ENCODE results near the gene EVX1.
A peak's percentile ranks its signal among the peaks of the same experiment; 100 is the strongest.

EVX1 gene

DNA sequence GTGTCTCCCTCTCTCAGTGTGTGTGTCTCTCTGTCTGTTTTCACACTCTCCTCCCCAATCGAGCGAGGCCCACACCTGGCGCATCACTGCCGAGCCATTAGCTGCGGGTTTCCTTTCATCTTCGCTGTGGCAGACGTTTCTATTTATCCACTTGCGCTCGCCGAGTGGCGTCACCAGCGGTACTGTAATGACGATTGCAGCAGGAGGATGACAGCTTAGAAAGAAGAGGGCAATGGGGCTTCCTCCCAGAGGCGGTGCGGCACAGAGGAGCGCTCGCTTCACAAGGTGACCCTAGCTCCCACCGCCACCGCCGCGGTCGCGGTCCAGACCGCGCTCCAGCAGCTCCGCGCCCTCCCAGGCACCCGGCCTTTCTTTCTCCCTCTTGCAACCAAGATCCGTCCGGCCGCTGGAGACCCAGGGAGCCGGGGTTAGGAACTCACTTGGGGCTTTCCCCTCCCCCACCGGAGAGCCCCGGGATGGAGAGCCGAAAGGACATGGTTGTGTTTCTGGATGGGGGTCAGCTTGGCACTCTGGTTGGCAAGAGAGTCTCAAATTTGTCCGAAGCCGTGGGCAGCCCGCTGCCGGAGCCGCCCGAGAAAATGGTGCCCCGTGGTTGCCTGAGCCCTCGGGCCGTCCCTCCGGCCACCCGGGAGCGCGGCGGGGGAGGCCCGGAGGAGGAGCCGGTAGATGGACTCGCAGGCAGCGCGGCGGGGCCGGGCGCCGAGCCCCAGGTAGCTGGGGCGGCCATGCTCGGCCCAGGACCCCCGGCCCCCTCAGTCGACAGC is at the start of gene EVX1:
EVX1 (plus strand) TSS at position 248 of the 785 bp plus-strand sequence; CDS start at position 477, 229 bp downstream.
- H3K4me1 Mint-ChIP-seq: peaks cover 15% of the 10 kb centered on the region
- peaks cover 89% of the 10 kb centered on the region for H3K27me3 Mint-ChIP-seq
- H3K27ac Mint-ChIP-seq: peak within 1 kb of the TSS; percentile 66
- H3K36me3 Mint-ChIP-seq (ENCODE audit: low read depth): no peaks in the 10 kb centered on the region
- ATAC-seq (no peak), DNase-seq (no peak)
- H3K4me3 Mint-ChIP-seq: peak within 1 kb of the TSS; percentile 67
- no peaks in the 10 kb centered on the region for H3K9me3 Mint-ChIP-seq

- Mint-ChIP-seq H3K9me3 (no peaks in the 10 kb centered on the region), H3K4me1 (peaks cover 16% of the 10 kb centered on the region), H3K27me3 (peaks cover 88% of the 10 kb centered on the region), H3K36me3 (ENCODE audit: low read depth) (no peaks in the 10 kb centered on the region), H3K4me3 (peak overlapping the region; percentile 17), H3K27ac (peak overlapping the region; percentile 35)
- DNase-seq (no peak), ATAC-seq (no peak)
These were observed 49.1 kb upstream of the EVX1 start for GRCh38 chr7:27193335-27194001.

- H3K27ac Mint-ChIP-seq: no peak overlapping the region
- H3K4me3 Mint-ChIP-seq: no peak overlapping the region
- no peaks in the 10 kb centered on the region for H3K36me3 Mint-ChIP-seq (ENCODE audit: low read depth)
- no peak for DNase-seq
- ATAC-seq: no peak
- H3K9me3 Mint-ChIP-seq: no peaks in the 10 kb centered on the region
- peaks cover 15% of the 10 kb centered on the region for H3K4me1 Mint-ChIP-seq
- peaks cover 90% of the 10 kb centered on the region for H3K27me3 Mint-ChIP-seq
These were observed 48.6 kb upstream of the EVX1 start for GRCh38 chr7:27194002-27194352.

DNA sequence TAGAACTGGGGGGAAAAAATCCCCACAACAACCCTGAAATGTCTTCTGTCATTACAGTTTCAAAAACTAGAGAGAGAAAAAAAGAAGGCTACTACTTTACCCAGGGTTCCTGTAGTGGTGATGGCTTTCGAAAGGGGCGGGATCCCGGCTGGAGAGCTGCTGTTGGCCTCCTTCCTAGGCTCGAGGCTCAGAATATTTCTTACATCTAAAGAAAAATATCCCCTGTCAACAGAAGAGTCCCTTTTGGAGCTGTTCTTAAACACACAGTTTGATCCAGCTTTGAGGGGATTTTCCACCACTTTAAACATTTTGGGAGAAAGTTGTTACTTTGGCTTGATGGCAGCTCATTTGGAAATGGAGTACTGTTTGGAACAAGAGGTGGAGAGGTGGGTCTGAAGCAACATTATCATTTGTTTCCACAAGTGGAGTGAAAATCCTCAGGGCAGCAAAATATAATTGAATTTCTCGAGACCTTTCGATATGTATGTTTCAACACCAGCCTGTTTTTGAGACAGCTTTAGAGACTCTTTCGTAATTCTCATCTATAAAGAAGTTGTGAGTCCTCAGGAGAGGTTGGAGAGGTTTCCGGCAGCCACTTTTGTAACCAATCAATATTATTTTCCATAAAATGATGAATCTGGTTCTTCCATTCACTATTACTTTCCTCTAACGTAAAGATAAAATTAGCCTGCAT is 47.8 kb upstream of the EVX1 start:
- Mint-ChIP-seq H3K4me1 (peaks cover 17% of the 10 kb centered on the region), H3K36me3 (ENCODE audit: low read depth) (no peaks in the 10 kb centered on the region), H3K27ac (no peak overlapping the region), H3K9me3 (no peaks in the 10 kb centered on the region), H3K27me3 (peaks cover 83% of the 10 kb centered on the region), H3K4me3 (no peak overlapping the region)
- DNase-seq (no peak), ATAC-seq (no peak)

DNA sequence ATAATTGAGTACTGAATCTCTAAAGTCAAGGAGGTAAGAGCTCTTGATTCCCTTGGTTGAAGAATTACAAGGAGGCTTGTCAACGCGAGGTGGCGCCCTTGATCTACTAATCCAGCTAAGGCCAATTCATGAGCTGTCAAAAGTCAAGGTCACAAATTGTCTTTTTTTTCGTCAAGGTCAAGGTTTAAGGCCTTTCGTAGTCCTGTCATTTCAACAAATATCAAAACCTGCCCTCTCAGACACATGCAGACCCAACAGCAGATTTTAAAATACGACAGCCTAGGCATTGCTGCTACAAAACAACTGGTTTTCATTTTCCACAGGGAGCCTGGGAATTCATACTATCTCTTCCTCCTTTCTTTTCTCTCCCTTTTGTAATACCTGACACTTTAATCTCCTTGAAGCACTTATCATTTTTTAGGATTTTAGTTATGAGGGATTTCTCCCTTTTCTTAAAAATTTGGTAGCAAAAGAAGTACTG is 46.3 kb upstream of the EVX1 start:
- DNase-seq: peak; percentile 82
- no peak overlapping the region for H3K4me3 Mint-ChIP-seq
- H3K27me3 Mint-ChIP-seq: peaks cover 81% of the 10 kb centered on the region
- H3K9me3 Mint-ChIP-seq: no peaks in the 10 kb centered on the region
- peaks cover 28% of the 10 kb centered on the region for H3K4me1 Mint-ChIP-seq
- H3K36me3 Mint-ChIP-seq (ENCODE audit: low read depth): no peaks in the 10 kb centered on the region
- no peak for ATAC-seq
- no peak overlapping the region for H3K27ac Mint-ChIP-seq

DNA sequence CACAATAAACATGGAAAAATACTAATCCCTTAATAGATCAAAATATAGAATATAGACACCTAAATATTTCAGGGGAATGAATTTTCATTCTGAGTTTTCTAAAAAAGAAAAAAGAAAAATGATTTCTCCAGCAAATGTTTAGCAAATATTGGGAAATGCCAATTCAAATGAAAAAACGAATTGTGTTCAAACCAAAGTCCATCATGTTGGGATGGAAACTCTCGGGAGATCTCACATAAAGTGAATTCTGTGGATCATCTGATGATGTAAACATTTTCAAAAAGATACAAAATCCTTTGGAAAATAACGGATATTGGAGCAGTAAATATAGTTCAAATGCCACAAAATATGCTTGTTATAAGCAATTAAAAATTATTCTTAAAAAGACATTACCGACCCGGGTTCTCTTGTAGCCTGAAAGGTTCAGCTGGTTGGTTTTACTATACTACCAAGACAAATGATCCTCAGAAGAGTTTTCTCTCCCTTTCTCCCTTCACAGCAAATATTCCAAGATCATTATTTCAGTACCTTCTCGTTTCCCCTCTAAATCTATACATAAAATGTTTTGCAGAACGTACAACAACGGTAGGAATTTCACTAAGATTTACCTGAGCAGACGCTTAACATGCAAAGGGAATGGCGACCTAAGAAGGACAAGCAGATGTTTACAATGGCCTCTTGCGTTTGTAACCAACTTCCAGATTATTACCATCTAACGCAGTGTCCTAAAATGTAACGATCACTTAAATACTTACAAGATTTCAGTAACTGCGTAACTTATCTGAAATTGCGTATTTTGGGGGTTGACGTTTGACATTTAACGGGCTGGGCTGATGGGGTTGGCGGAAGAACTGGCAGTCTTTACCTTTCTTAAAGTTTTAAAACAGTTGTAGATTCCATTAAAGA is 45.2 kb upstream of the EVX1 start:
- Mint-ChIP-seq H3K27me3 (peaks cover 81% of the 10 kb centered on the region), H3K4me3 (no peak overlapping the region)
- no peak for ATAC-seq

GRCh38 chr7:27198138-27198841 is 44.3 kb upstream of the EVX1 start:
- Mint-ChIP-seq H3K4me3 (no peak overlapping the region), H3K9me3 (no peaks in the 10 kb centered on the region), H3K27ac (peak overlapping the region; percentile 25), H3K27me3 (peaks cover 84% of the 10 kb centered on the region), H3K36me3 (ENCODE audit: low read depth) (no peaks in the 10 kb centered on the region), H3K4me1 (peaks cover 37% of the 10 kb centered on the region)
- ATAC-seq (no peak), DNase-seq (no peak)

More for the DNA sequence above, 45.2 kb upstream of the EVX1 start:
- no peak for DNase-seq
- Mint-ChIP-seq H3K9me3 (no peaks in the 10 kb centered on the region), H3K36me3 (ENCODE audit: low read depth) (no peaks in the 10 kb centered on the region), H3K4me1 (peaks cover 38% of the 10 kb centered on the region), H3K27ac (no peak overlapping the region)

DNA sequence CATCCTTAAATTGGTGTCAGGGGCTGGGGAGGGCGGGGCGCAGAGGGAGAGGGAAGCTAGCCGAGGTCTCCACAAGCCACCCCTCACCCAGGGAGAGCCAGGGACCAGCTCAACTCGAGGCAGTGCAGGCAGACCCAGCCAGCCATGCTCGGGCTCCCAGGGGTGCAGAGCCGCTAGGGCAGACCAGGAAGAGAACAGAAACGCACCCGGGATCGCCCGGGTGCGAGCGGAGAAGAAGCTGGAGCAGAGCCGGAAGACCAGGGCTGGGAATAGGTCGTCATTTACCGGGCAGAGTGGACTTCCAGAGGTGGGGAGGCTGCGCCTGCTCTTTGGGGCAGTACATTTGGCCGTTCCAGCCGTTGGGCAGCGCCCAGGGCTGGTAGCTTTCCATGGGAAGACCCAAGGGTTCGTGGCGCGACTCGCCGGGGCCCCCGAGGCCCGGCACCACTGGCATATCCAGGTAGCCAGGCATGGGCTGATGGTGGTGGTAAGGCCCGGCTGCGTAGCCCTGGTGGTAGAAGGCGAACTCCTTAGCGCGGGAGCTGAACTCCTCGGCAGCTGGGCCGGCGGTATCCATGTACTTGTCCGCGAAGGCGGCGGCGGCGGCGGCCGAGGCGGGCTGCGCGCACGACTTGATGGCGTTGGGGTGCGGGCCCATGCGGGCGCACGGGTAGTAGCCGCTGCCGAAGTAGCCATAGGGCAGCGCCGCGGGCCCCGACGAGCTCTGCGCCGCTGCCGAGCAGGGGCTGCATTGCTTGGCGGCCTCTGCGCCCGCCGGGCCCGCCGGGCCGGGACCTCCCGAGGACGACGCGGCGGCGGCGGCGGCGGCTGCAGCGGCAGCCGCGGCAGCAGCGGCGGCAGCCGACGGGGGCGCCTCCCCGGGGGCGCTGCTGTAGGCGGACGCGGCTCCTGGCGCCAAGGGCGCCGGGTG is 43.5 kb upstream of the EVX1 start:
- peak overlapping the region; percentile 57 for H3K4me3 Mint-ChIP-seq
- peaks cover 82% of the 10 kb centered on the region for H3K27me3 Mint-ChIP-seq
- no peaks in the 10 kb centered on the region for H3K9me3 Mint-ChIP-seq
- no peaks in the 10 kb centered on the region for H3K36me3 Mint-ChIP-seq (ENCODE audit: low read depth)
- no peak for DNase-seq
- H3K27ac Mint-ChIP-seq: no peak overlapping the region
- peaks cover 32% of the 10 kb centered on the region for H3K4me1 Mint-ChIP-seq
- peak; percentile 2 for ATAC-seq

GRCh38 chr7:27199849-27200760 is 42.5 kb upstream of the EVX1 start, which contains the start of gene HOXA13:
Gene HOXA13 (minus strand): TSS chr7:27200091. CDS start chr7:27200077, 14 bp downstream.
- ATAC-seq: peak; percentile 65
- Mint-ChIP-seq H3K27me3 (peaks cover 81% of the 10 kb centered on the region), H3K9me3 (no peaks in the 10 kb centered on the region), H3K4me3 (peak within 1 kb of the TSS; percentile 75), H3K4me1 (peaks cover 37% of the 10 kb centered on the region), H3K36me3 (ENCODE audit: low read depth) (no peaks in the 10 kb centered on the region), H3K27ac (peak within 1 kb of the TSS; percentile 13)
- DNase-seq: no peak

DNA sequence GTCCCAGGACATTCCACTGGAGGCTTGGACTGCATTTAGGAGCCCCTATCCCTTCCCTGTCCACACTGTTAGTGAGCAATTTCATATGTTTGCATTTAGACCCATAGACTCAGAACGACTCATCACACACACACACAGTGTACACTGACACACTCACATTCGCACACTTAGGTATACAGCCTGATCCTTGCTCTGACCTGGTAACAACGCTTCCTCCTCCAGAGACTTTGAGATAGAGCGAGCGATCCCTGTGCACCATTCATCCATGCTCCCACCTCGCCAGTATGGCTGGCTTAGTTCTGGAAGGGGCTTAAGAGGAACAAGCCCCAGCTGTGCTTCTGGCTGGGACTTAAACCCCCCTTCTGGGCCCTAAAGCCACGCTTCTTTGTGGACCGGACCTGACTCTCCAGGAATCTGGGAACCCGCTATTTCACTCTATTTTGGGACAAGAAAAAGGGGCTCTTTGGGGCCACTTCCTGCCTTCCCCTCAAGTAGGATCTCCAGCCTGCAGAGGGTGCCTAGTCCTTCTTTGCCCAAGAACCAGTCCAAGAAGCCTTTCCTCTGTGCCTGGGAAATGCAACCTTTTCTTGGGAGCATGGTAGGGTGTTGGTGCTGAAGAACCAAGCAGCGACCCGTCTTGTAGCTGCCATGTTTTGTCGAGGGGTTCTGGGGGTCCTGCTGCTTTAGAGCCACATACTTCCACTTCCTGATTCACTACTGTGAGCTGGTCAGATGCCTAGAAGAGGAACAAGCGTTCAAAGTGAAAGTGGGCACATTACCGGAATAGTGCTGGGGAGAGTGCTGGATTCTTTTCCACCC is 41.6 kb upstream of the EVX1 start:
- Mint-ChIP-seq H3K4me1 (peaks cover 42% of the 10 kb centered on the region), H3K4me3 (peak overlapping the region; percentile 40), H3K27ac (peak overlapping the region; percentile 13), H3K36me3 (ENCODE audit: low read depth) (no peaks in the 10 kb centered on the region), H3K9me3 (no peaks in the 10 kb centered on the region), H3K27me3 (peaks cover 81% of the 10 kb centered on the region)
- DNase-seq (no peak), ATAC-seq (no peak)

GRCh38 chr7:27201580-27202017 is 41.0 kb upstream of the EVX1 start:
- ATAC-seq: no peak
- no peak overlapping the region for H3K27ac Mint-ChIP-seq

More at GRCh38 chr7:27201580-27202017, 41.0 kb upstream of the EVX1 start:
- no peaks in the 10 kb centered on the region for H3K9me3 Mint-ChIP-seq
- peak overlapping the region; percentile 40 for H3K4me3 Mint-ChIP-seq
- H3K4me1 Mint-ChIP-seq: peaks cover 42% of the 10 kb centered on the region
- H3K36me3 Mint-ChIP-seq (ENCODE audit: low read depth): no peaks in the 10 kb centered on the region
- no peak for DNase-seq
- peaks cover 83% of the 10 kb centered on the region for H3K27me3 Mint-ChIP-seq
